ENCODE results near the gene MSH5.
A peak's percentile ranks its signal among the peaks of the same experiment; 100 is the strongest.

GRCh38 chr6:31794294-31794865 lies 54.6 kb downstream of the MSH5 start:
- TF ChIP-seq CTCF (IDR thresholded peaks at IDR 0.05) = no peak
- TF ChIP-seq POLR2A (IDR thresholded peaks at IDR 0.05) = peak in 1 of 3 donors; percentile 20
